Measurements from ENCODE around the gene INVS. TPM values are rescaled to one million over a fixed set of nuclear protein-coding genes. Genes with fewer than 3 reads are reported as not detected.

Gene INVS
- total and polyA plus RNA-seq, 2 of the 4 experiments (the other 2 are of a cell fraction) = 9.2 to 33.5 TPM

GRCh38 chr9:100286257-100286656 is 187.2 kb downstream of the INVS start:
- CTCF ChIA-PET = no interaction called here

More at GRCh38 chr9:100286257-100286656, 187.2 kb downstream of the INVS start:
- H2BK15ac ChIP-seq (ENCODE audit: low read depth, low read length) = no peak overlapping the region
- TF ChIP-seq CEBPB (IDR thresholded peaks at IDR 0.05; ENCODE audit: low read depth, low read length) (peak; percentile 77), RAD21 (IDR thresholded peaks at IDR 0.05; ENCODE audit: low read length) (no peak)
- no peak overlapping the region for H2AK9ac ChIP-seq (replicated peaks; ENCODE audit: low read depth, low read length, poor library complexity)
- H3K23ac ChIP-seq (ENCODE audit: low read depth, low read length) = no peak overlapping the region
- no peak overlapping the region for H4K5ac ChIP-seq (ENCODE audit: low read depth, low read length)
- H3K79me1 ChIP-seq (ENCODE audit: low read depth in 1 of 2, low read length in 2 of 2) = peaks cover 2 to 10% of the 10 kb centered on the region in 2 experiments; a peak in 1 of 4 replicates
- no peak overlapping the region for H3K9ac ChIP-seq (ENCODE audit: low read depth, low read length)
- no peak overlapping the region for H2BK5ac ChIP-seq (ENCODE audit: low read depth, low read length, poor library complexity, severe bottlenecking)
- no peak overlapping the region for H3K18ac ChIP-seq (ENCODE audit: low read depth, low read length)
- dilution Hi-C loops (cut with HindIII; ENCODE audit: low sequenced_read_pairs, unreplicated experiment) = no loop called here
- no peaks in the 10 kb centered on the region for H3K9me3 ChIP-seq (ENCODE audit: control insufficient read depth, insufficient read depth, low read length)
- no peak overlapping the region for H3K56ac ChIP-seq (ENCODE audit: extremely low read depth, insufficient read depth, low read length)
- no peak overlapping the region for H3K14ac ChIP-seq (replicated peaks; ENCODE audit: low read depth, low read length)
- no peak overlapping the region for H4K8ac ChIP-seq (ENCODE audit: low read depth in 2 of 2, low read length in 2 of 2)
- no peaks in the 10 kb centered on the region for H3K27me3 ChIP-seq (ENCODE audit: control insufficient read depth, insufficient read depth, low read length)
- no peak overlapping the region for H3K4me2 ChIP-seq (ENCODE audit: low read depth, low read length)
- DNase-seq (peak; percentile 49), ATAC-seq (ENCODE audit: low read depth) (peak; percentile 32; the same call in 1 of the 2 replicates)
- no peak overlapping the region for H3K4me3 ChIP-seq (ENCODE audit: insufficient read depth, low read depth, low read length)
- no peaks in the 10 kb centered on the region for H3K4me1 ChIP-seq (ENCODE audit: control insufficient read depth, insufficient read depth, low read length)
- WGBS, 2 experiments (ENCODE audit: extremely low coverage in 2 of 2, insufficient read length in 1 of 2) = 100% methylated on average over 1 of the region's 6 CpGs; no CpG with 5 or more reads in 1 of the 2 experiments
- H2BK20ac ChIP-seq (ENCODE audit: low read depth, low read length) = no peak overlapping the region
- no peak overlapping the region for H4K91ac ChIP-seq (ENCODE audit: insufficient read depth, low read depth, low read length)
- H2BK120ac ChIP-seq (ENCODE audit: low read depth, low read length) = no peak overlapping the region
- no peak overlapping the region for H2AFZ ChIP-seq (replicated peaks; ENCODE audit: low read length, poor library complexity)
- BruUV-seq (replicated peaks) = no TSS peak
- no peaks in the 10 kb centered on the region for H3K9me1 ChIP-seq (ENCODE audit: insufficient read depth, low read length)
- no peak overlapping the region for H3K27ac ChIP-seq (ENCODE audit: insufficient read depth, low read length)
- H2AK5ac ChIP-seq (ENCODE audit: low read depth, low read length) = no peak overlapping the region
- no peak overlapping the region for H3K4ac ChIP-seq (ENCODE audit: low read depth, low read length)
- POLR2A ChIA-PET (ENCODE audit: unreplicated experiment) = no interaction called here
- intact Hi-C loops (cut with micrococcal nuclease) = no loop called here
- in situ Hi-C loops (cut with MboI; ENCODE audit: low sequenced_read_pairs) = no loop called here
- peaks cover 20% of the 10 kb centered on the region for H3K36me3 ChIP-seq (ENCODE audit: control insufficient read depth, insufficient read depth, low read length)
- no peaks in the 10 kb centered on the region for H4K20me1 ChIP-seq (ENCODE audit: insufficient read depth, low read length)
